ENCODE results near the gene IQGAP2.
"Not testable (repeated sequence)": the region's sequence is repeated elsewhere in the genome, so short reads cannot be mapped to it uniquely, and the experiment has no call there.

Gene IQGAP2

GRCh38 chr5:76419597-76420298, 16.7 kb downstream of the IQGAP2 start:
- Histone ChIP-seq H3K4me3 (ENCODE audit: low read length in 2 of 2) (no peak overlapping the region), H3K27ac (ENCODE audit: low read length) (no peak overlapping the region), H3K9me3 (ENCODE audit: control insufficient read depth in 2 of 2, low read length in 2 of 2) (no peaks in the 10 kb centered on the region)

GRCh38 chr5:76422227-76422626, 19.1 kb downstream of the IQGAP2 start:
- no peaks in the 10 kb centered on the region for H3K36me3 ChIP-seq (ENCODE audit: control insufficient read depth in 2 of 2, insufficient read depth in 2 of 2, low read length in 2 of 2)
- H3K9ac ChIP-seq (ENCODE audit: low read length in 2 of 2), result no peak overlapping the region
- H3K27me3 ChIP-seq (ENCODE audit: control insufficient read depth in 1 of 2, insufficient read depth in 2 of 2, low read length in 2 of 2), result no peaks in the 10 kb centered on the region
- no peaks in the 10 kb centered on the region for H3K4me1 ChIP-seq (ENCODE audit: control insufficient read depth, insufficient read depth, low read length)
- no peak overlapping the region for H3K4me3 ChIP-seq (ENCODE audit: low read length in 2 of 2)
- H3K9me3 ChIP-seq (ENCODE audit: control insufficient read depth in 2 of 2, low read length in 2 of 2), result peaks cover 0 to 4% of the 10 kb centered on the region in 2 donors
- no peak overlapping the region for H3K27ac ChIP-seq (ENCODE audit: low read length)

More at GRCh38 chr5:76419597-76420298, 16.7 kb downstream of the IQGAP2 start:
- Histone ChIP-seq H3K36me3 (ENCODE audit: control insufficient read depth in 2 of 2, insufficient read depth in 2 of 2, low read length in 2 of 2) (no peaks in the 10 kb centered on the region), H3K9ac (ENCODE audit: low read length in 2 of 2) (no peak overlapping the region), H3K27me3 (ENCODE audit: control insufficient read depth in 1 of 2, insufficient read depth in 2 of 2, low read length in 2 of 2) (no peaks in the 10 kb centered on the region), H3K4me1 (ENCODE audit: control insufficient read depth, insufficient read depth, low read length) (no peaks in the 10 kb centered on the region)

GRCh38 chr5:76422742-76423141, 19.7 kb downstream of the IQGAP2 start:
- H3K9me3 ChIP-seq (ENCODE audit: control insufficient read depth in 2 of 2, low read length in 2 of 2), result peaks cover 0 to 4% of the 10 kb centered on the region in 2 donors
- H3K4me3 ChIP-seq (ENCODE audit: low read length in 2 of 2), result no peak overlapping the region
- no peaks in the 10 kb centered on the region for H3K4me1 ChIP-seq (ENCODE audit: control insufficient read depth, insufficient read depth, low read length)
- no peak overlapping the region for H3K27ac ChIP-seq (ENCODE audit: low read length)
- no peaks in the 10 kb centered on the region for H3K27me3 ChIP-seq (ENCODE audit: control insufficient read depth in 1 of 2, insufficient read depth in 2 of 2, low read length in 2 of 2)
- H3K36me3 ChIP-seq (ENCODE audit: control insufficient read depth in 2 of 2, insufficient read depth in 2 of 2, low read length in 2 of 2), result no peaks in the 10 kb centered on the region
- H3K9ac ChIP-seq (ENCODE audit: low read length in 2 of 2), result no peak overlapping the region

GRCh38 chr5:76425146-76425545, 22.1 kb downstream of the IQGAP2 start:
- Histone ChIP-seq H3K9ac (ENCODE audit: low read length in 2 of 2) (no peak overlapping the region), H3K36me3 (ENCODE audit: control insufficient read depth in 2 of 2, insufficient read depth in 2 of 2, low read length in 2 of 2) (no peaks in the 10 kb centered on the region), H3K27me3 (ENCODE audit: control insufficient read depth in 1 of 2, insufficient read depth in 2 of 2, low read length in 2 of 2) (peaks cover 0 to 3% of the 10 kb centered on the region in 2 donors), H3K4me1 (ENCODE audit: control insufficient read depth, insufficient read depth, low read length) (no peaks in the 10 kb centered on the region), H3K4me3 (ENCODE audit: low read length in 2 of 2) (no peak overlapping the region), H3K27ac (ENCODE audit: low read length) (no peak overlapping the region), H3K9me3 (ENCODE audit: control insufficient read depth in 2 of 2, low read length in 2 of 2) (peaks cover 0 to 4% of the 10 kb centered on the region in 2 donors)

DNA sequence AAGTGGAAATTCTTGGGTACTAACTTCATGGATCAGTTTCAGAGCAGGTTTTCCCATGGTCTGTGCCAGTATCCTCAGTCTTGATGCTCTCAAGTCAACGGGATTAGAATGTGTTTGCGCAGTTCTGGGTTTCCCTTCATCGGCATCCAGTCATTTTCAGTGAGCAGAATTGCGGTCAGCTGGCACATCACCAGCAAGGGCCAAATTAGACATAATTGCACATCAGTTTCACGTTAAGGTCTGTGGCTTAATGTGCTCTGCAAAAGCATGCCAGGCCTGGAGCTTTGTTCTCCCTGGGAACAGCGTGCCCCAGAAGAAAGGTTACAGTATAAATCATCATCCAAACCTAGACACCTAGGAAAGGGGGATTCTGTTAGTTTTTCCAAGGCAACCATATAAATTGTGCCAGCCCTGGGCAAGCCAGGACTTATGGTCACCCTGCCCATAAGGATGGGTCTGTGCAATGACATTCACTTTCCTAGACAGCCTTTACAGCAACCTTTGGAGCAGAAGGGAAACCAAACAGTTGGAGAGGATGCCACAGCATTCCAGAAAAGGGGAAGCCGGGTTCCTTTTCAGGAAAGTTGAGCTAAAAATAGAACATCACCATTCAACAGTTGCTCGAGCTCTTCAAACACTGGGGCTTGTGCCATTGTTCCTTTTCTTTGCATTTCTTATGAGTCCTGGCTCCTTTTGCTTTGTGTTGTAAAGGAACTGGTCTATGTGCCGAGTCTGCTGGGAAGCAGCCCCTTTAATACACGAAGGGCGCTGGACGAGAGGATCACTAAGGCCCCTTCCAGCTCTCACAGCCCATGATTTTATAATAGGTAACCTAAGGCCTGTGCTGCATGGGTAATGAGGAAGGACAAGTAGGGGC, 23.1 kb downstream of the IQGAP2 start:
- no peaks in the 10 kb centered on the region for H3K36me3 ChIP-seq (ENCODE audit: control insufficient read depth in 2 of 2, insufficient read depth in 2 of 2, low read length in 2 of 2)
- H3K4me3 ChIP-seq (ENCODE audit: low read length in 2 of 2), result no peak overlapping the region
- peaks cover 0 to 4% of the 10 kb centered on the region in 2 donors for H3K9me3 ChIP-seq (ENCODE audit: control insufficient read depth in 2 of 2, low read length in 2 of 2)
- H3K4me1 ChIP-seq (ENCODE audit: control insufficient read depth, insufficient read depth, low read length), result no peaks in the 10 kb centered on the region
- H3K27me3 ChIP-seq (ENCODE audit: control insufficient read depth in 1 of 2, insufficient read depth in 2 of 2, low read length in 2 of 2), result peaks cover 0 to 3% of the 10 kb centered on the region in 2 donors
- no peak overlapping the region for H3K9ac ChIP-seq (ENCODE audit: low read length in 2 of 2)
- no peak overlapping the region for H3K27ac ChIP-seq (ENCODE audit: low read length)

DNA sequence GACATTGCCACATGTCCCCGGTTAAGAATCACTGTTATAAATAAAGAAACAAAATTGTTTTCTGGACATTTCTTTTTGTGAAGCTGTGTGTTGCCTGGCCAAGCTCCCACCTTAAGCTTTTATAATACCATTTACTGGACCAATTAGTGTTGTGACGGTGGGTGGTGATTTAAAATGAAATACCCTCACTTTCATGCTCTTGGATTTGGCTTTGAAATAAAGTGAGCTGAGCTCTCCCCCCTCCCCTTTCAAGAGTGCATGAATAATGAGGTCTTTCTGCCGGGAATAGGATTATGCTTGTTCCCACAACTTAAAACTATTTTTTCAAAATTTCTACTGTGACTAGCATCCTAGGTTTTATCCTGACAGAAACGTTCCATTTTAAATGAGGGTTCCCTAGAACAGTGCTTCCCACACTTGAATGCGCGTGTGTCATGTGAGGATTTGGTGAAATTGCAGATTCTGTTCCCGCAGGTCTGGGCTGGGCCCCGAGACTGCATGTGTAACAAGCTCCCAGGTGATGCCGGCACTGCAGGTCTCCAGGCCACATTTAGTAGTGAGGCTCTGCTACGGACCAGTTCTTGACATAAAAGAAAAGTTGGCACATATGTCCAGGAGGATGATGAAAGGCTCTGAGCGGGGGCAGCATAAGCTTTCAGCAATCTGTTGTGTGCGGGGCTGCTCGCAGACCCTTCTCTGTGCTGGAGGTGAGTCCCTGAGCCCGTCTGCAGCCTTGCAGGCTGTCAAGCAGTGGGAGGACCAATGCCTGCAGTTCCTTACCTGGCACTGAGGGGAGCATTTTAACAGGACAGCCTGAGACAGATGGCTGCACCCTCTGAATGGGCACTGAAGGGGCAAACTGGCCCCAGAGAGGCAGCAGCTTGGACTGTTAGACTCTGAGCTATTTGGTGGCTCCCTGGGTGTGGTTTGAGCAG, 24.4 kb downstream of the IQGAP2 start:
- peaks cover 0 to 3% of the 10 kb centered on the region in 2 donors for H3K27me3 ChIP-seq (ENCODE audit: control insufficient read depth in 1 of 2, insufficient read depth in 2 of 2, low read length in 2 of 2)
- no peaks in the 10 kb centered on the region for H3K36me3 ChIP-seq (ENCODE audit: control insufficient read depth in 2 of 2, insufficient read depth in 2 of 2, low read length in 2 of 2)
- H3K9me3 ChIP-seq (ENCODE audit: control insufficient read depth in 2 of 2, low read length in 2 of 2), result peaks cover 0 to 4% of the 10 kb centered on the region in 2 donors
- H3K4me3 ChIP-seq (ENCODE audit: low read length in 2 of 2), result no peak overlapping the region
- H3K9ac ChIP-seq (ENCODE audit: low read length in 2 of 2), result no peak overlapping the region
- H3K4me1 ChIP-seq (ENCODE audit: control insufficient read depth, insufficient read depth, low read length), result no peaks in the 10 kb centered on the region
- no peak overlapping the region for H3K27ac ChIP-seq (ENCODE audit: low read length)

GRCh38 chr5:76428550-76428949, 25.5 kb downstream of the IQGAP2 start:
- not testable (repeated sequence) for H3K36me3 ChIP-seq (ENCODE audit: control insufficient read depth in 2 of 2, insufficient read depth in 2 of 2, low read length in 2 of 2); H3K27ac ChIP-seq (ENCODE audit: low read length); H3K4me1 ChIP-seq (ENCODE audit: control insufficient read depth, insufficient read depth, low read length); H3K27me3 ChIP-seq (ENCODE audit: control insufficient read depth in 1 of 2, insufficient read depth in 2 of 2, low read length in 2 of 2); H3K9ac ChIP-seq (ENCODE audit: low read length in 2 of 2); H3K4me3 ChIP-seq (ENCODE audit: low read length in 2 of 2); H3K9me3 ChIP-seq (ENCODE audit: control insufficient read depth in 2 of 2, low read length in 2 of 2)

GRCh38 chr5:76433261-76433660, 30.2 kb downstream of the IQGAP2 start:
- Histone ChIP-seq H3K4me1 (ENCODE audit: control insufficient read depth, insufficient read depth, low read length) (no peaks in the 10 kb centered on the region), H3K4me3 (ENCODE audit: low read length in 2 of 2) (no peak overlapping the region), H3K36me3 (ENCODE audit: control insufficient read depth in 2 of 2, insufficient read depth in 2 of 2, low read length in 2 of 2) (no peaks in the 10 kb centered on the region), H3K27me3 (ENCODE audit: control insufficient read depth in 1 of 2, insufficient read depth in 2 of 2, low read length in 2 of 2) (no peaks in the 10 kb centered on the region), H3K9me3 (ENCODE audit: control insufficient read depth in 2 of 2, low read length in 2 of 2) (no peaks in the 10 kb centered on the region), H3K9ac (ENCODE audit: low read length in 2 of 2) (no peak overlapping the region), H3K27ac (ENCODE audit: low read length) (no peak overlapping the region)

DNA sequence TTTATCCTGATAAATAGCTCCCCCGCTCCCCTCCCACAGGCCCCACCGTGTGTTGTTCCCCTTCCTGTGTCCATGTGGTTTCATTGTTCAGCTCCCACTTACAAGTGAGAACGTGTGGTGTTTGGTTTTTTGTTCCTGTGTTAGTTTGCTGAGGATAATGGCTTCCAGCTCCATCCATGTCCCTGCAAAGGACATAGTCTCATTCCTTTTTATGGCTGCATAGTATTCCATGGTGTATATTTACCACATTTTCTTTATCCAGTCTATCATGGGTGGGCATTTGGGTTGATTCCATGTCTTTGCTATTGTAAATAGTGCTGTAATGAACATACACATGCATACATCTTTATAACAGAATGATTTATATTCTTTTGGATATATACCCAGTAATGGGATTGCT, 34.4 kb downstream of the IQGAP2 start:
- H3K4me1 ChIP-seq (ENCODE audit: control insufficient read depth, insufficient read depth, low read length); H3K36me3 ChIP-seq (ENCODE audit: control insufficient read depth in 2 of 2, insufficient read depth in 2 of 2, low read length in 2 of 2); H3K9me3 ChIP-seq (ENCODE audit: control insufficient read depth in 2 of 2, low read length in 2 of 2); H3K27ac ChIP-seq (ENCODE audit: low read length); H3K9ac ChIP-seq (ENCODE audit: low read length in 2 of 2); H3K27me3 ChIP-seq (ENCODE audit: control insufficient read depth in 1 of 2, insufficient read depth in 2 of 2, low read length in 2 of 2); H3K4me3 ChIP-seq (ENCODE audit: low read length in 2 of 2): not testable (repeated sequence)

DNA sequence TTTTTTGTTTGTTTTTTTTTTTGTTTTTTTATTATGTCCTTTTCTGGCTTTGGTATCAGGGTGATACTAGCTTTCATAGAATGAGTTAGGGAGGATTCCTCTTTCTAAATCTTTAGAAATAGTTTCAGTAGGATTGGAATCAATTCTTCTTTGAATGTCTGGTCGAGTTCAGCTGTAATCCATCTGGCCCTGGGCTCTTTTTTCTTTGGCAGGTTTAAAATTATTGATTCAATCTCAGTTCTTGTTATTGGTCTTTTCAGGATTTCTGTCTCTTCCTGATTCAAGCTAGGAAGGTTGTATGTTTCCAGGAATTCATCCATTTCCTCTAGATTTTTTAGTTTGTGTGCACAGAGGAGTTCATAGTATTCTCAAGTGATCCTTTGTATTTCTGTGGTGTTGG, 34.9 kb downstream of the IQGAP2 start:
- Histone ChIP-seq H3K9ac (ENCODE audit: low read length in 2 of 2) (no peak overlapping the region), H3K36me3 (ENCODE audit: control insufficient read depth in 2 of 2, insufficient read depth in 2 of 2, low read length in 2 of 2) (no peaks in the 10 kb centered on the region), H3K27me3 (ENCODE audit: control insufficient read depth in 1 of 2, insufficient read depth in 2 of 2, low read length in 2 of 2) (no peaks in the 10 kb centered on the region), H3K9me3 (ENCODE audit: control insufficient read depth in 2 of 2, low read length in 2 of 2) (no peaks in the 10 kb centered on the region), H3K4me3 (ENCODE audit: low read length in 2 of 2) (no peak overlapping the region), H3K4me1 (ENCODE audit: control insufficient read depth, insufficient read depth, low read length) (no peaks in the 10 kb centered on the region), H3K27ac (ENCODE audit: low read length) (no peak overlapping the region)

All from stomach smooth muscle (tissue), 2 donors.